ENCODE results near the gene CLHC1. TPM values are rescaled to one million over a fixed set of nuclear protein-coding genes. Genes with fewer than 3 reads are reported as not detected.

CLHC1 gene
- polyA plus RNA-seq, 1 of the 3 experiments (the other 2 are of a cell fraction), result 3.8 TPM

DNA sequence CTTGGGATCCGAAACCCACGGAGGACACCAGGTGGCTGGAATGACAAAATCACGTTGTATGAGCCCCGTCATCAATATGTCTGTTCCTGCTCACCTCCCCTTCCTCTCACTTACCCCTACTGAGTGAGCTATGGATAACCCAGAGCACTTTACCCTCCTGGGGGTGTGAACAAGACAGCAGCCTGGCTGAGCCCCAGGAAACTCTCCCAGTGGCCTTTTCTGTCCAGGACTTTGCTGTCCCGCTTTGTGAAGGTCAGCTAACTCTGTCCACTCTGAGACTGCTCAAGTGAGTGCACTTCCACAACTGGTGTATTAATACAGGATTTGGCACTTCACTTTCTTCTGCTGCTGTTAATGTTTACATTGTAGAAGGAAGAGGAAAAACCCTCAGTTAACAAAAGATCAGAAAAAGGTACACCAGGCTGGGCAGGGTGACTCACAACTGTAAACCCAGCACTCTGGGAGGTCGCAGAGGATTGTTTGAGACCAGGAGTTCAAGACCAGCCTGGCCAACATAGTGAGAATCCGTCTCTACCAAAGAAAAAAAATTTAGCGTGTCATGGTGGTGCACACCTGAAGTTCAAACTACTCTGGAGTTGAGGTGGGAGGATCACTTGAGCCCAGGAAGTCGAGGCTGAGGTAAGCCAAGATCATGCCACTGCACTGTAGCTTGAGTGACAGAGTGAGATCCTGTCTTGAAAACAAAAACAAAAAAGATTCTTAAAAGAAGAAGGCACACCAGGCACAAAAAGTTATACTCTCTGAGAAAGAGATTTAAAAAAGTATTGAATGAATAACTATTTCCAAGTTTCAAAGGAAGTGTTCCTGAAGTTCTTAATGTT, 90.3 kb downstream of the CLHC1 start:
- H3K9ac ChIP-seq, result no peak overlapping the region
- H2AFZ ChIP-seq (ENCODE audit: low read depth), result no peak overlapping the region
- H3K9me3 ChIP-seq, result no peaks in the 10 kb centered on the region
- H3K4me3 ChIP-seq (ENCODE audit: low read depth in 2 of 2, low read length in 1 of 2), result no peak overlapping the region
- no peaks in the 10 kb centered on the region for H3K79me2 ChIP-seq (ENCODE audit: insufficient read depth)
- no peaks in the 10 kb centered on the region for H3K9me2 ChIP-seq
- POLR2A ChIA-PET, result no interaction called here
- no peaks in the 10 kb centered on the region for H4K20me1 ChIP-seq (ENCODE audit: insufficient read depth)
- no peak for TF ChIP-seq TAF1 (IDR thresholded peaks at IDR 0.05; ENCODE audit: borderline replicate concordance, low read depth, low read length)
- no peak for TF ChIP-seq RAD21 (IDR thresholded peaks at IDR 0.05; ENCODE audit: low read length)
- no peak for TF ChIP-seq NFIC (IDR thresholded peaks at IDR 0.05; ENCODE audit: borderline replicate concordance)
- TF ChIP-seq, protein P1, sequence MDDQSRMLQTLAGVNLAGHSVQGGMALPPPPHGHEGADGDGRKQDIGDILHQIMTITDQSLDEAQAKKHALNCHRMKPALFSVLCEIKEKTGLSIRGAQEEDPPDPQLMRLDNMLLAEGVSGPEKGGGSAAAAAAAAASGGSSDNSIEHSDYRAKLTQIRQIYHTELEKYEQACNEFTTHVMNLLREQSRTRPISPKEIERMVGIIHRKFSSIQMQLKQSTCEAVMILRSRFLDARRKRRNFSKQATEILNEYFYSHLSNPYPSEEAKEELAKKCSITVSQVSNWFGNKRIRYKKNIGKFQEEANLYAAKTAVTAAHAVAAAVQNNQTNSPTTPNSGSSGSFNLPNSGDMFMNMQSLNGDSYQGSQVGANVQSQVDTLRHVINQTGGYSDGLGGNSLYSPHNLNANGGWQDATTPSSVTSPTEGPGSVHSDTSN (IDR thresholded peaks at IDR 0.05), result no peak
- TF ChIP-seq CHD2 (IDR thresholded peaks at IDR 0.05; ENCODE audit: low read length, partially characterized antibody), result no peak
- no peak for TF ChIP-seq RFX5 (IDR thresholded peaks at IDR 0.05; ENCODE audit: low read length)
- TF ChIP-seq, protein P2, sequence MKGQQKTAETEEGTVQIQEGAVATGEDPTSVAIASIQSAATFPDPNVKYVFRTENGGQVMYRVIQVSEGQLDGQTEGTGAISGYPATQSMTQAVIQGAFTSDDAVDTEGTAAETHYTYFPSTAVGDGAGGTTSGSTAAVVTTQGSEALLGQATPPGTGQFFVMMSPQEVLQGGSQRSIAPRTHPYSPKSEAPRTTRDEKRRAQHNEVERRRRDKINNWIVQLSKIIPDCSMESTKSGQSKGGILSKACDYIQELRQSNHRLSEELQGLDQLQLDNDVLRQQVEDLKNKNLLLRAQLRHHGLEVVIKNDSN (IDR thresholded peaks at IDR 0.05; ENCODE audit: borderline replicate concordance, low read depth), result no peak
- no peak for TF ChIP-seq SIN3A (IDR thresholded peaks at IDR 0.05; ENCODE audit: borderline replicate concordance, low read depth, low read length)
- TF ChIP-seq, protein P3, sequence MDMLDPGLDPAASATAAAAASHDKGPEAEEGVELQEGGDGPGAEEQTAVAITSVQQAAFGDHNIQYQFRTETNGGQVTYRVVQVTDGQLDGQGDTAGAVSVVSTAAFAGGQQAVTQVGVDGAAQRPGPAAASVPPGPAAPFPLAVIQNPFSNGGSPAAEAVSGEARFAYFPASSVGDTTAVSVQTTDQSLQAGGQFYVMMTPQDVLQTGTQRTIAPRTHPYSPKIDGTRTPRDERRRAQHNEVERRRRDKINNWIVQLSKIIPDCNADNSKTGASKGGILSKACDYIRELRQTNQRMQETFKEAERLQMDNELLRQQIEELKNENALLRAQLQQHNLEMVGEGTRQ (IDR thresholded peaks at IDR 0.05; ENCODE audit: borderline replicate concordance, low read depth, low read length), result no peak
- TF ChIP-seq MXI1 (IDR thresholded peaks at IDR 0.05; ENCODE audit: low read depth, low read length), result no peak
- 0 out of 4 replicates have a peak, but pooled peaks cover 0 to 3% of the 10 kb centered on the region in 2 experiments for H3K4me1 ChIP-seq (ENCODE audit: control insufficient read depth in 1 of 2, insufficient read depth in 2 of 2, low read depth in 1 of 2, low read length in 1 of 2)
- H3K4me2 ChIP-seq, result no peak overlapping the region
- CTCF ChIA-PET, result interaction anchor here (1.1 kb wide), 1 partner anchor 127 kb away, joined by 3 read pairs; no protein-coding TSS in a partner anchor
- no peak for DNase-seq
- H3F3A ChIP-seq (replicated peaks; ENCODE audit: insufficient read depth), result no peaks in the 10 kb centered on the region
- H3K27ac ChIP-seq (ENCODE audit: low read depth in 2 of 2, low read length in 1 of 2), result no peak overlapping the region
- H3K27me3 ChIP-seq (ENCODE audit: insufficient read depth), result no peaks in the 10 kb centered on the region
- H3K36me3 ChIP-seq (replicated peaks in 1 of 2; ENCODE audit: control insufficient read depth in 1 of 2, insufficient read depth in 2 of 2, low read length in 1 of 2), result no peaks in the 10 kb centered on the region
- WGBS (ENCODE audit: low lambda C conversion rate), result 79% methylated on average over 9 of the region's 9 CpGs

DNA sequence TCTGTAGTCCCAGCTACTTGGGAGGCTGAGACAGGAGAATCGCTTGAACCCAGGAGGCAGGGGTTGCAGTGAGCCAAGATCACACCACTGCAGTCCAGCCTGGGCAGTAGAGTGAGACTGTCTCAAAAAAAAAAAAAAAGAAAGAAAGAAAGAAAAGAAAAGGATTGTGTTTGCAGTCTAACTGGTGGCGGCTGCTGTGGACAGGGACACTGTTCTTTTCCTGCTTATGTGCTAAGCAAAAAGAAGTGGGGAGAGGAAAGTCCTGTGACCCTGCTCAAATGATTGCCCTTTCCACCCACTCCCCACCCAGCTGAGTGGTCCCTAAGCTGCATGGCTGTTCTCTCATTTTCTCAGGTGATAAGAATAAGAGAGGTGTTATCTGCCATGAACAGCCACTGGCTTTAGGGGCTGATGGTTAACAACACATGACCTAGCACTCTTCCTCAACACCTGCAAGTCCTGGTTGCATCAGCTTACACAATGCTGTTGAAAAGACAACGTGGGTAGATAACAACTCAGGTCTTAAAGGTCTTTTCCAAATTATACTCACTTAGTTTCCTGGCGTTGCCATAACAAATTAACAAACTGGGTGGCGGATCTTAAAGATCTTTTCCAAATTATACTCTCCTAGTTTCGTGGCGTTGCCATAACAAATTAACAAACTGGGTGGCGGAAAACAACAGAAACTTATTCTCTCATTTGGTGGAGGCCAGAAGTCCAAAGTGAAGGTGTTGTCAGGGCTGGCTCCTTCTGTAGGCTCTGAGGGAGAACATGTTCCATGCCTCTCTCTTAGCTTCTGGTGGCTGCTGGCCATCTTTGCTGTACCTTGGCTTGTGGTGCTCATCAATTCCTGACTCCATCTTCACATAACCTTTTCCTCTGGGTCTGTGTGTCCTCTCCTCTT, 91.5 kb downstream of the CLHC1 start:
- H3K27ac ChIP-seq (ENCODE audit: low read depth in 2 of 2, low read length in 1 of 2), result no peak overlapping the region
- 88% methylated on average over 8 of the region's 8 CpGs for WGBS (ENCODE audit: low lambda C conversion rate)
- H3F3A ChIP-seq (replicated peaks; ENCODE audit: insufficient read depth), result no peaks in the 10 kb centered on the region
- no peak overlapping the region for H3K9ac ChIP-seq
- CTCF ChIA-PET, result interaction anchor here (1.0 to 1.1 kb wide), 2 partner anchors 15 to 126 kb away, joined by 3 to 4 read pairs; no protein-coding TSS in a partner anchor
- no peaks in the 10 kb centered on the region for H3K9me3 ChIP-seq
- TF ChIP-seq EP300 (IDR thresholded peaks at IDR 0.05; ENCODE audit: borderline replicate concordance in 1 of 2, low read depth in 1 of 2, low read length in 1 of 2) (no peak), MXI1 (IDR thresholded peaks at IDR 0.05; ENCODE audit: low read depth, low read length) (no peak)
- TF ChIP-seq, protein P4, sequence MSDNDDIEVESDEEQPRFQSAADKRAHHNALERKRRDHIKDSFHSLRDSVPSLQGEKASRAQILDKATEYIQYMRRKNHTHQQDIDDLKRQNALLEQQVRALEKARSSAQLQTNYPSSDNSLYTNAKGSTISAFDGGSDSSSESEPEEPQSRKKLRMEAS (IDR thresholded peaks at IDR 0.05; ENCODE audit: low read depth), result no peak
- no peaks in the 10 kb centered on the region for H3K36me3 ChIP-seq (replicated peaks in 1 of 2; ENCODE audit: control insufficient read depth in 1 of 2, insufficient read depth in 2 of 2, low read length in 1 of 2)
- no peaks in the 10 kb centered on the region for H3K9me2 ChIP-seq
- no peak overlapping the region for H2AFZ ChIP-seq (ENCODE audit: low read depth)
- no peak overlapping the region for H3K4me3 ChIP-seq (ENCODE audit: low read depth in 2 of 2, low read length in 1 of 2)
- no peaks in the 10 kb centered on the region for H3K79me2 ChIP-seq (ENCODE audit: insufficient read depth)
- H3K4me1 ChIP-seq (ENCODE audit: control insufficient read depth in 1 of 2, insufficient read depth in 2 of 2, low read depth in 1 of 2, low read length in 1 of 2), result 0 out of 4 replicates have a peak, but pooled peaks cover 0 to 3% of the 10 kb centered on the region in 2 experiments
- DNase-seq, result no peak
- POLR2A ChIA-PET, result no interaction called here
- no peaks in the 10 kb centered on the region for H3K27me3 ChIP-seq (ENCODE audit: insufficient read depth)
- no peaks in the 10 kb centered on the region for H4K20me1 ChIP-seq (ENCODE audit: insufficient read depth)
- no peak overlapping the region for H3K4me2 ChIP-seq

All from SK-N-SH (cell line).